ENCODE measurements around the gene SLFNL1. TPM values are rescaled to one million over a fixed set of nuclear protein-coding genes. Genes with fewer than 3 reads are reported as not detected.

The SLFNL1 gene
- total RNA-seq, 2 donors from 2014 or later = 0.21 to 0.37 TPM

DNA sequence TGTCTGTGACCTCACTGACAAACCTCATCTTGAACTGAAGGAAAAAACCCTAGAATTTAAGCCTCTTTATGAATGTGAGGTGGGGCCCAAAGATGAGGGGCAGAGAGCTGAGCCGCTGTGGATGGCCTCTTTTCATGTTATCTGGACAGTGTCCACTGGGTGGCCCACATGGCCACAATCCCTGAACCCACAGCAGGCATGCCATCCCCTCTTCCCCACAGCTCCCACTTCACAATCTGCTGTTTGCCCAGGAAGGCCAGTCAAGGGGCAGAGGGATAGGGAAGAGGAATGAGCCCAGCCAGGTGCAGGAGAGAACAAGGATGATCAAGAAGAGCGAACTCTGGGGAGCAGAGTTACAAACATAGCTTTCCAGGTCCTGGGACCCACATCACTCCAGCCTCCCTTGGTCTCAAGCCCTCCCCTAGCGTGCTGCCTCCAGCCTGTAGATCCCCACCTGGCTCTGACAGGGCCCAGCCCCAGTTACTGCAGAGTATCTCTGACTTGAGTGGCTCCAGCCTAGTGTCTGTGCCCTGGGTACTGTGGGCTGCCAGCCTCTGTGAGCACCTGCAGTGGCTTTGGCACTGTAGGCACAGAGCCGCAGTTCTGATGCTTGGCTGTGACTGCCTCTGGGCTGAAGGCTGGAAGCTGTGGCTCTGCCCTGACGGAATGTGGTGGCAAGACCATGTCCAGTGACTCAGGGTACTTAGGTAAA is 1.9 kb upstream of the SLFNL1 start:
- intact Hi-C loops (cut with DNase I) = no loop called here
- ATAC-seq (no peak), DNase-seq (no peak)

DNA sequence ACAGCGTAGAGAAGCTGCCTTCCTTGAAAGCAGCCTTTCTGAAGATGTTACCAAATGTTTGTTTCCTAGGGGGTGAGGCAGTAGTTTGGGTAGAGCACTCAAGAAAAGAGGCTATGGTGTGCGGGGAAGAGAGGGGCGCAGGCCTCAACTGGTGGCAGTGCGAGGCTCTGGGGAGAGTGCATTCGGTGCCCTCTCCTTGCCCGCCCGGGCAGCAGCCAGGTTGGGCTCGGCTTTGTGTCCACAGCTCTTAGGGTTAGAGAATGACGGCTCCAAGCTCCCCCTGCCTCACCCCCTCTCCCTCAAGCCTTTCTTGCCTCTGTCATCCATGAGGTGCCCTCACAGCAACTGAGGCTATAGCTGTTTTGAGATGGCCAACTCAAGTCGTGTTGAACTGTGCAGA is 899 bp upstream of the SLFNL1 start:
- DNase-seq (no peak), ATAC-seq (no peak)
- intact Hi-C loops (cut with DNase I) = no loop called here

DNA sequence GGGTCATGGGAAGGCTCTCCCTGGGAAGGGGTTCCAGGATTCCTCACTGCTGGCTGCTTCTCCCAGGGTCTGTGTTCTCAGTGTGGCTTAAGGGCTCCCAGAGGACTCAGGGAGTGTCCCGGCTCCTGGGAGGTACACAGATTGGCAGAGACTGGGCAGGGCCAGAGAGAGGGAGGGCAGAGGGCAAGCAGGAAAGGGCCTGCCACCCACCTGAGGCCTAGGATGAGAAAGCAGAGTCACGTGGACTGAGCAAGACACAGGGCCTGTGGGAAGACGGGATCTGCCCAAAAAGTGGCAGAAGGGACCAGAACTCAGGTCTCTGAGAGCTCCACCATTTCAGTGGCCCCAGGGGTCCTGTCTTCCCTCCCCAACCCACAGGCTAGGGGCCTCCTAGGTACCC is 871 bp downstream of the SLFNL1 start:
- intact Hi-C loops (cut with DNase I) = no loop called here
- DNase-seq (no peak), ATAC-seq (no peak)

DNA sequence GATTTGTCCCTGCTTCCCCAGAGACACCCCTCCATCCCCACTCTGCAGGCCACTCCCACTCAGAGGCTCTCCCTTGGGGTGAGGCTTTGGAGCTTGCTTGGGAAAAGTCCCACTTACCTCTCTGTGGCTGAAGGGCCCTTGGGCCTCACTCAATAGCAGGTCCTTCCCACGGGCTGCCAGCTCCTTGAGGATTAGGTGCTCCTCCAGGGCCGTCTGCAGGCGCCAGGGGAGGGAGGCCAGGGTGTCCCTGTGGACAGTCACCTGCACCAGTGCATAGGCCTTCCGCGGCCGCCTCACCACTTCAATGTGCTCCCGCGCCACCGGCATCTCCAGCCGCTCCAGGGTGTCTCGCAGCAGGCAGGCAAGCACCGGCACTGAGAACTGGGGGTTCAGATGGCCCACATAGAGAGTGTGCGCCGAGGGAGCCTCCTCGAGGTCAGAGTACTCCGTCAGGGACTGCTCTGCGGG is 1.4 kb downstream of the SLFNL1 start:
- DNase-seq (no peak), ATAC-seq (no peak)
- intact Hi-C loops (cut with DNase I) = no loop called here

DNA sequence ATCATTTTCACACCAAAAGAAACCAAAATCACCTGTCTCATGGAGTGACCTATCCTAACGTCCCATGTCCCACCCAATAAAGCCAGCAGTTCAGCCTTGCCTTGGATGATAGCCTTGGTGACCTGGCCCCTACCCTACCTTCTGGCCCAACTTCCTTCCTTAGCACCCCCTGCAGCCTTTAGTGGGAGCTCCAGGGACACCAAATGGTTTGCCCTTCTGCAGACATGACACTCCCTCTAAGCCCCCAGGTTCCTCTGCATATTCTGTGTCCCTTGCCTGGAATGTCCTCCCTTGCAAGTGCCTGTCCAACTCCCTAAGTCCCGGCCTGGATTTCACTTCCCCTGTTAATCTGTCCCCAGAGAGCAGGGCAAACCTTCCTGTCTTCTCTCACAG is 2.2 kb downstream of the SLFNL1 start:
- intact Hi-C loops (cut with DNase I) = no loop called here
- ATAC-seq (no peak), DNase-seq (no peak)

DNA sequence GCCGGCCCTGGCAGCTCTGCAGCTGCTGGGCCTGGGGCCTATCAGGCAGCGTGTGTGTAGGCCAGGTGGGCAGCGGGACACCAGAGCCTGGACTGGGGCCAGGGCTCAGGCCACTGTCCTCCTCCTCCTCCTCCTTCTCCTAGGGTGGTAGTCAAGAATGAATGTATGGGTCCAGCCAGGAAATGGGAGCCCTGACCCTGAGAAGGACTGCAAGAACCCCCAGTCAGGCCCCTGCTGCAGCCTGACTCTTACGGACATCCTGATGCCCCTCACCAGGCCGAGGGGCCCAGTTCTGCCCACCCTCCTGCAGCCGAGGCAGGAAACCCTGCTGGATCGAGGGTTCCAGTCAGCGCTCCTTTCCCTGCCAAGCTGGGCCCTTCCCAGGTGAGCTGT is 3.5 kb downstream of the SLFNL1 start:
- ATAC-seq (no peak), DNase-seq (no peak)
- intact Hi-C loops (cut with DNase I) = no loop called here

DNA sequence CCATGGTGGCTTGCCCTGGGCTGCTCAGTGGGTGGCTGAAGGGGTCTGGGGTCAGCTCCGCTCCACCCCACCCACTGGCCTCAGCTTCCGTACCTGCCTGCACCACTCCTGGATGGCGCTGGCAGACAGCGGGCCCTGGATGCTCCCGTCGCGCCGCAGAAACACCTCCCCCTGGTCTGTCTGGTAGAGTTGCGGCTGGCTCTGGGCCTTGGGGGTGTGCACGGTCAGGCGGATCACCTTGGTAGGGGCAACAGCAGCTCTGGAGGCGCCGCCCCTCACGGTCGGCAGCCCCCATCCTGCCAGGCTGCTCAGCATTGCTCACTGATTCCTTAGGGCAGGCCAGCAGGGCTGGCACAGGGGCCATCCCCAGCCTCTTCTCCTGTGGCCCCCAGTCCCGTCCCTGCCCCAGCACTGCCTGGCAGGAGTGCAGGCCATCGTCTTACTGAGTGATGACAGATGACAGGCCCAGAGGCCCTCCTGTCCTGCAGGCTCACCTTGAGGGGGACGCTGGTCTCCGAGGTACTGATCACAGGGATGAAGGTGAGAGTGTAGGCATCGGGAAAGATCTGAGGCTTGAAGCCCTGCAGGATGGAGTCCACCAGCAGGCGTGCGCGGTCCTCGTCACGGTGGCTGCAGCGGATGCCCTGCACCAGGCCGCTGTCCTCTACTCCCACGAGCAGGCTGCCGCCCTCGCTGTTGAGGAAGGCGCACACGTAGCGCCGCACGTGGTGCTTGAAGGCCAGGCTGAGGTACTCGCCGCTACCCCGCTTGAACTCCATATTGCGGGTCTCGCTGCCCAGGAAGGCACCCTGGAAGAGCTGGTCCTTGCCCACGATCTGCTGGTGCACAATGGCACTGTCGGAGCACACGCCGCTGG is 4.1 kb downstream of the SLFNL1 start:
- no peak for ATAC-seq
- no peak for DNase-seq
- intact Hi-C loops (cut with DNase I) = no loop called here

DNA sequence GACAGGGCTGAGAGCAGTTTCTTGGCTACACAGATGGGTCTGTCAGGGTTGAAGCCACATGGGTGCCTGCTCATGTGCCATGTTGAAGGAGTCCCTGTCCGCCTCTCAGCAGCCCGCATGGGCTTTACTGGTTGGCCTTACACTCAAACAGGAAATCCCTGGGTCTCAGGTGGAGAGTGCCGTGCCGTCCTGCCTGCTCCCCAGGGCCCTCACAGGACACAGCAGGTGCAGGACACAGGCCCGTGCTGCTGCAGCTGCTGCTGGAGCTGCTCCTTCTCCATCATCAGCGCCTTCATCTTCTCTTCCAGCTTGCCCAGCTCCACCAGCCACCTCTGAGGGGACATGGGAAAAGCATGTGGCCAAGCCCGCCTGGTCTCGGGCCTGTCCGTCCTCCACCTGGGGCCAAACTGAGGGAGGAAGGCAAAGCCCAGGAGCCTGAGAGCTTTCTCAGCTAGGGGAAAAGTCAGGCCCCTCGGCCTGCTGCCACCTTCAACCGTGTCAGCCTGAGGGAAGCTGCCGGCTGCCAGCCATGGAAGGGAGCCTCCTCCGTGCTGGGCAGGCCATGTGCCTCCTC is 5.5 kb downstream of the SLFNL1 start:
- peak in 1 of 2 donors; percentile 32 for ATAC-seq
- intact Hi-C loops (cut with DNase I) = no loop called here
- no peak for DNase-seq

DNA sequence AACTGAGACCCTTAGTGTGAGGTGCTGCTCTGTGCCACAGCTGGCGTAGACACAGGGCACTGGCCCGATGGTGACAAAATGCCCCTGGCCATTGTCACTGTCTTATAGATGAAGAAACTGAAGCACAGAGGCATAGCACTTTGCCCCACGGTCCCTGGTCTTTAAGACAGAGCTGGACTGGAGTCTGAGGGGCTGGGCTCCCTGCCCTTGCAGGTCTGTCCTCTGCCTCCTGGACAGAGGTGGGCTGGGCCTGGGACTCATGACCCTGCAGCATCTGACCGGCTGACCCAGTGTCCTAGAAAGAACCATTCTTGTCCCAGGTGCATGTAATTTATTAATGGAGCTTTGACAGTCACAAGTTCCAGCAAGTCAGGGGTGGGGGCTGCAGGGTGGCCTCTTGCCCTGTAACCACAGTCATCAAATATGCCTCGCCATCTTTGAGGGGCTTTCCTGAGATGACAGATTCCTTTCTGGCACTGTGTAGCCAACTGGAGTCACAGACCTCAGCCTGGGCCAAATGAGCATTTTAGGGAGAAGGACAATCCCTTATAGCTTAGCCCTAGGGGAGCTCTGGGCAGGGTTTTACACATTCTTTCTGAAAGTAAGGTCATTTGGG is 6.1 kb downstream of the SLFNL1 start:
- DNase-seq (no peak), ATAC-seq (no peak)
- intact Hi-C loops (cut with DNase I) = no loop called here

DNA sequence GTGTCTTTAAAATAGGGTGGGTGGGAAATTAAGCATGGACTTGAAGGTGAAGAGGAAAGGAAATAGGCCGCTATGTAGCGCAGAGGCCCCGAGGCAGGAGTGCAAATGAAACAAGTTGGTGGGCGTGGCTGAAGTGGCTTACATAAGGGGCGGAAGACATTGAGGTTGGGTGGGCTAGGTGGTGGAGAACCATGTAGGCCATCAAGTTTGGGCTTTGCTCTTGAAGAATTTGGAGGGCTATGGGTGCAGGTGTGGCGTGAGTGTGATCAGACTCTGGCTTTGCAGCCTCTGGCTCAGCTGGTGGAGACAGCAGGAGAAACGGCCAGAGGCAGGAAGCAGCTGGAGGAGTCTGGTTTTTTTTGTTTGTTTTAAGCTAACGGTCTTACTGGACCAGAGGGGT is 6.7 kb downstream of the SLFNL1 start:
- no peak for ATAC-seq
- intact Hi-C loops (cut with DNase I) = no loop called here

DNA sequence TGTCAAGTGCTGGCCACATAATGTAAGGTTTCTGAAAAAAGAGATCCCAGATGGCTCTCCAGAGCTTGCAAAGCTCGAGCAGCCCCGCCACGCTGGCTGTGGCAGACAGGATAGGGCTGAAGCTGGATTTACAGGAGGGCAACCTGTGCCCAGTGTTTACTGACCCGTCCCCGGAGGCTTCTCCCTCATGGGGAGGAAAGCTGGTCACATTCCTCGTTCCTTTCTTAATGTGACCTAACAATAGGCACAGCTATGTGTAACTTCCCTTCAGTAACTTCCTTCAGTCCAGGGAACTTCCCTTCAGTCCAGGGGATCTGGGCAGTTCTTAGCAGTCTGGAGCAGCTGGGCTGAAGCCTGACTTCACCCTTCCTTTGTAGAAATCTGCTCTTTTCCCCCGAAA is 7.7 kb downstream of the SLFNL1 start:
- intact Hi-C loops (cut with DNase I) = no loop called here
- peak; percentile 42 to 56 for ATAC-seq
- no peak for DNase-seq

More for the DNA sequence above, 6.7 kb downstream of the SLFNL1 start:
- DNase-seq = no peak

DNA sequence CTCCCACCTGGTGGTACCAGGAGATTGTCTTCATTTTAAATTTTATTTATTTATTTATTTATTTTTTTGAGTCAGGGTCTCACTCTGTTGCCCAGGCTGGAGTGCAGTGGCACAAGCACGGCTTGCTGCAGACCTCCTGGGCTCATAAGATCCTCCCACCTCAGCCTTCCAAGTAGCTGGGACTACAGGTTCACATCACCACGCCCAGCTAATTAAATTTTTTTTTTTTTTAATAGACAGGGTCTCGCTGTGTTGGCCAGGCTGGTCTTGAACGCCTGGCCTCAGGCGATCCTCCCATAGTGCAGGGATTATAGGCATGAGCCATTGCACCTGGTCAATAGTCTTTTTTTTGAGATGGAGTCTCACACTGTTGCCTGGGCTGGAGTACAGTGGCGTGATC is 8.5 kb downstream of the SLFNL1 start:
- ATAC-seq = no peak
- intact Hi-C loops (cut with DNase I) = no loop called here
- no peak for DNase-seq

DNA sequence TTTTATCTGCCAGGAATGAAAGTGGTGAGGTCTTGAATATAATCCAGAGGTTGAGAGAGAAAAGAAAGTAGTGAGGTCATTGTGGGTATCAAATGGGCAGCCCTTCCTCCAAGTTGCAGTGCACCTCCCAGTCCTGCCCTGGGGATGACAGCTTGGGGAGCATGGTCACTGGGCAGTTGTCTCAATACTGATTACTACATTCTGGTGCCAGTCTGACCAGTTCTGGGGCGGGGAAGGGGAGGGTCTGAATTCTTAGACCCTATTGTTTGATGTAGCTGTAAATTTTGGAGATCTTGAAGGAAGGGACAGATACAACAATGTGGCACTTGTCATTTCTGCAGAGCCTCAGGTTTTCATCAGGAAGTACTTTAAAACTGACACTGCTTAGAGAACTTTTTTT is 11.2 kb downstream of the SLFNL1 start:
- intact Hi-C loops (cut with DNase I) = no loop called here
- ATAC-seq (no peak), DNase-seq (no peak)

DNA sequence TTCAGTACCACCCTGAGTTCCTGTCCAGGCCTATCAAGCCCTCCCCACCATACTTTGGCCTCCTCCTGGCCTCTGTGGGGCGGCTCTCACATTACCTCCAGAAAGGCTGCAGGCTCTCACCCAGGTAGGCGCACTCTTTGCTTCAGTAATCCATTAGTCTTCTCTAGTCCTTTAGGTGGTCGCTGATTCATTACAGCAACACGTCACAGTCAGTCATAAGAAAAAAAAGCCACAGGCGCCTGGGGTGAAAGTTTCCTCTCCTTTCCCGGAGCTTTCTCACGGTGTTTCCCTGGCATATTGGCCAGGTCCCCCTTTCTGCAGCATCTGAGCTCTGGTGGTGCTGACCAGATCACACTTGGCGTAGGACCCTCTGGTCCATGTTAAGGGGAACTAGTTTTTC is 12.1 kb downstream of the SLFNL1 start:
- DNase-seq (no peak), ATAC-seq (no peak)
- intact Hi-C loops (cut with DNase I) = no loop called here

DNA sequence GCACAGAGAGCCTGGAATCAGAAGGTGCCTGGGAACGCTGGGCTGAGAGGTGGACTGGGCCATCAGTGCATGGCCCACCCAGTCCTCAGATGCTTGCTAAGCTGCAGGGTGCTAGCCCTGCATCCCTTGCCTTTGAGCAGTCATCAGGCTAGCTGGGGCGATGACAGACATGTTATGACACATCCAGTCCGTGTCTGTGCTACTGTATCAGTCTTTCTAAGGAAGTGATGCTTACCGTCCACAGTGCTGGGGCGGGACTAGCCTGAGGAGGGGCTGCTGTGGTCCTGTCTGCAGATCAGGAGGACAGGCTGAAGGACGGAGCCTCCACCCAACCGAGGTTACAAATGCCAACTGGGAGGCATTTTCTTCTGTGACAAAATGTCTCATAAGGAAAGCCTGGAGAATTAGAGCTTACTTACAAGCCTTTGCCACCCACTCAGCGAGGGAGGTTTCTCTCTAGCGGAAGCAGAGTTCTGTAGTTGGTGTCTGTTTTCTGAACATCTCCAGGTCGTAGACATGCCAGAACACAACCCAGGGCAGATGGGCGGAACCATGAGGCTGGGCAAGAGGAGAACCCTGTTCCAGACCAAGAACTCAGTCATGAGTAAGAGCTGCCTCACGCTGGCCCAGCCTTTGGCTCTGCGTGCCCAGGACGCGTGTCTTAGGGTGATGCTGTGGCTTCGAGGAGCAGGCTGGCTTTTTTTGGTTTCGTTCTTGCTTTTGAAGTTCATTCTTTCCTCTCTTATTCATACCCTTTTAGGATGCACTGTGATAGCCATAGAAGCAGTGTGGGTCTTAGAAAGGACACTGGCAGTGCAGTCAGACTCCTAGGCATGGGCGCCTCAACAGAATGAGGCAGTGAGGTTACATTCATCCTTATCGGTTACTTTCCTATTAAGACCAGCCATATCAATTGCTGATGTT is 14.3 kb downstream of the SLFNL1 start:
- intact Hi-C loops (cut with DNase I) = no loop called here
- ATAC-seq = no peak

DNA sequence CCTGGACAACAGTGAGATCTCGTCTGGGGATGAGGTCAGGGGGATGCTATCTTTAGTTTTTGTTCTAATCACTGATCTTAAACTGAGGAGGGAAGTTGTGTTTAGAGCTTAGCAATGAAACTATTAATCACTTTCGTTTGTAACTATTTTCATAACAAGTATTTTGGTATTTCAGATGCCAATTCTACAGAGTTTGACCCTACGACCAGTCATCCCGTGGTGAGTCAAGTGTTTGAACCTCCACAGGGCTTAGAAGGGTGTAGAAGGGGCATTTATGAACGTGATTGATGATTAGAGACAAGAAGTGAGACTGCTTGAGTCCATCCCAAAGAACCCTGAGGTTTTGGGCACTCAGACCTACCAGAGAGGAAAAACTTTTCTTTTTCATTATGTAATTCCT is 15.6 kb downstream of the SLFNL1 start:
- DNase-seq = no peak
- ATAC-seq = no peak
- intact Hi-C loops (cut with DNase I) = no loop called here

More for the DNA sequence above, 14.3 kb downstream of the SLFNL1 start:
- DNase-seq = no peak

DNA sequence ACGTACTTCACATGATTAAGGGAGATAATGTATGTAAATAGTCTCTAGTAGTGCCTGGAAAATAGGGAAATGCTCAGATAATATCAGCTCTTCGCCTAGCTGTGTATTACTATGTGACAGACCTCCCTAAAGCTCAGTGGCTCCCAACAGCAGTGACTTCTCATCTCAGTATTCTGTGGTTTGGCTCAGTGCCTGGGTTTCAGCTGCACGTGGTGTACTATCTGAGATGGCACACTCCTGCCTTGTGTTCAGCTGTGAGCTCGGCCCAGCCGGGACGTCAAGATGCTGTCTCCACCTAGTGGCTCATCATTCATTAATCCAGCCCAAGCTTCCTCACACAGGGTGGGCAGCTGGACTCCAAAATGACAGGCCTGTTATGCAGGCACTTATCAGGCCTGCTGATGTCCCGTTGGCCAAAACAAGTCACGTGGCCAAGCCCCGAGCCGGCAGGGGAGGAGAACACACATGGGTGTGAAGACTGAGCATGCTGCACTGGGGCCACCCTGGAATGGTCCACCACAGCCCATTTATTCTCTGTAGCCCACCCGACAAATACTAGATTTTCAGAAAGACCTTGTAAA is 17.8 kb downstream of the SLFNL1 start:
- peak; percentile 95 for DNase-seq
- ATAC-seq = peak; percentile 98
- intact Hi-C loops (cut with DNase I) = no loop called here

DNA sequence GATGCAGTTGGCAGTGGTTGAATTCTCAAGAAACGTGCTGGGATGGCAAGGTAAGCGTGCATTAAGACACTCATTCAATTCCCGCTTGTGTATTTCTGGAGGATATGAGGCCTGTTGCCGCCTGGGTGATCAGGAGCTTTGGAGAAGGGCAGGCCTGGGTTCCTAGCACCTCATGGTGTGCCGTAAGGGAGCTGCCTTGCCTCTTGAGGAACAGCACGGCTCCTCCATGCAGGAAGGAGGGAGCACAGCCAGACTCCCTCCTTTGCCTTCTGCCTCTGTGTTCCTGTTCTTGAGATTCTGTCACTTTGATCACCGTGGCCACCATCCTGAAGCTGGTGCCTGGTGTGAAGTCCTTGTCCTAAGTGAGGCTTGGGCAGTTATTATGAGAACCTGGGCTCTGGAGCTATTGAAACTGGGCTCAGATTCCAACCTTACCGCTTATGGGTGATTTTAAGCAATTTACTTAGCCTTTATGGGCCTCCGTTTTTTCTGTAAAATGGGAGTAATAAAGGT is 18.3 kb downstream of the SLFNL1 start:
- DNase-seq (no peak), ATAC-seq (peak in 1 of 2 donors; percentile 5)
- intact Hi-C loops (cut with DNase I) = no loop called here
